ENCODE results near the gene CTU2.
A peak's percentile ranks its signal among the peaks of the same experiment; 100 is the strongest.

Gene CTU2

GRCh38 chr16:88737298-88738150, 31.2 kb downstream of the CTU2 start:
- peak; percentile 54 for TF ChIP-seq CTCF (IDR thresholded peaks at IDR 0.05; ENCODE audit: insufficient read depth, low read depth, low read length, missing control alignments)
- H3K4me3 ChIP-seq (ENCODE audit: low read length), result no peak overlapping the region
- peak; percentile 74 for DNase-seq (ENCODE audit: low read depth)

- H3K4me3 ChIP-seq (ENCODE audit: low read length), result no peak overlapping the region
- no peak for TF ChIP-seq CTCF (IDR thresholded peaks at IDR 0.05; ENCODE audit: insufficient read depth, low read depth, low read length, missing control alignments)
- DNase-seq (ENCODE audit: low read depth), result no peak
Measured at GRCh38 chr16:88738151-88739084, 32.1 kb downstream of the CTU2 start.

- no peak for TF ChIP-seq CTCF (IDR thresholded peaks at IDR 0.05; ENCODE audit: insufficient read depth, low read depth, low read length, missing control alignments)
- H3K4me3 ChIP-seq (ENCODE audit: low read length), result no peak overlapping the region
- DNase-seq (ENCODE audit: low read depth), result peak; percentile 22
Measured at GRCh38 chr16:88739139-88739976, 33.1 kb downstream of the CTU2 start.

- DNase-seq (ENCODE audit: low read depth), result no peak
- H3K4me3 ChIP-seq (ENCODE audit: low read length), result no peak overlapping the region
- TF ChIP-seq CTCF (IDR thresholded peaks at IDR 0.05; ENCODE audit: insufficient read depth, low read depth, low read length, missing control alignments), result no peak
Measured at GRCh38 chr16:88739977-88740726, 33.8 kb downstream of the CTU2 start.

GRCh38 chr16:88740727-88741055, 34.4 kb downstream of the CTU2 start:
- no peak overlapping the region for H3K4me3 ChIP-seq (ENCODE audit: low read length)
- TF ChIP-seq CTCF (IDR thresholded peaks at IDR 0.05; ENCODE audit: insufficient read depth, low read depth, low read length, missing control alignments), result no peak
- no peak for DNase-seq (ENCODE audit: low read depth)

- no peak overlapping the region for H3K4me3 ChIP-seq (ENCODE audit: low read length)
- DNase-seq (ENCODE audit: low read depth), result no peak
Measured at GRCh38 chr16:88741368-88741767, 35.1 kb downstream of the CTU2 start.

More at GRCh38 chr16:88741368-88741767, 35.1 kb downstream of the CTU2 start:
- TF ChIP-seq CTCF (IDR thresholded peaks at IDR 0.05; ENCODE audit: insufficient read depth, low read depth, low read length, missing control alignments), result no peak

All from epithelial cell of esophagus (primary cell).